ENCODE data around the gene SNED1.

SNED1 gene

GRCh38 chr2:241033336-241033987 lies 35.0 kb downstream of the SNED1 start:
- intact Hi-C loops (cut with DNase I) = no loop called here
- peak in 8 of 42 donors; percentile 8 to 41 (median 24) for DNase-seq

- intact Hi-C loops (cut with DNase I) = no loop called here
- DNase-seq = peak in 8 of 42 donors; percentile 6 to 30 (median 16)
These were observed 35.6 kb downstream of the SNED1 start for GRCh38 chr2:241033994-241034393.

- peak in 8 of 42 donors; percentile 4 to 36 (median 20) for DNase-seq
- intact Hi-C loops (cut with DNase I) = no loop called here
These were observed 36.2 kb downstream of the SNED1 start for GRCh38 chr2:241034490-241035141.

- peak in 38 of 42 donors; percentile 13 to 77 (median 50) for DNase-seq
- intact Hi-C loops (cut with DNase I) = no loop called here
These were observed 36.9 kb downstream of the SNED1 start for GRCh38 chr2:241035142-241035817.

GRCh38 chr2:241035818-241036396 lies 37.5 kb downstream of the SNED1 start:
- DNase-seq = peak in 30 of 42 donors; percentile 9 to 66 (median 38)
- intact Hi-C loops (cut with DNase I) = no loop called here

GRCh38 chr2:241036397-241036963 lies 38.1 kb downstream of the SNED1 start:
- intact Hi-C loops (cut with DNase I) = no loop called here
- peak in 9 of 42 donors; percentile 8 to 49 (median 32) for DNase-seq

- intact Hi-C loops (cut with DNase I) = no loop called here
- peak in 8 of 42 donors; percentile 5 to 35 (median 27) for DNase-seq
These were observed 38.6 kb downstream of the SNED1 start for GRCh38 chr2:241036964-241037421.

- intact Hi-C loops (cut with DNase I) = no loop called here
These were observed 39.1 kb downstream of the SNED1 start for GRCh38 chr2:241037498-241037897.

GRCh38 chr2:241038374-241039180 lies 40.2 kb downstream of the SNED1 start:
- DNase-seq = peak in 7 of 42 donors; percentile 3 to 34 (median 23)
- intact Hi-C loops (cut with DNase I) = no loop called here

More at GRCh38 chr2:241037498-241037897, 39.1 kb downstream of the SNED1 start:
- DNase-seq = peak in 5 of 42 donors; percentile 4 to 26 (median 20)

GRCh38 chr2:241039416-241039815 lies 41.0 kb downstream of the SNED1 start:
- DNase-seq = peak in 4 of 42 donors; percentile 7 to 23 (median 20)

GRCh38 chr2:241040081-241040803 lies 41.8 kb downstream of the SNED1 start:
- DNase-seq = peak in 6 of 42 donors; percentile 5 to 38 (median 19)
- intact Hi-C loops (cut with DNase I) = no loop called here

More at GRCh38 chr2:241039416-241039815, 41.0 kb downstream of the SNED1 start:
- intact Hi-C loops (cut with DNase I) = no loop called here

GRCh38 chr2:241041589-241042158 lies 43.3 kb downstream of the SNED1 start:
- peak in 3 of 42 donors; percentile 6 to 29 (median 22) for DNase-seq
- intact Hi-C loops (cut with DNase I) = no loop called here

- DNase-seq = no peak
- intact Hi-C loops (cut with DNase I) = no loop called here
These were observed 45.2 kb downstream of the SNED1 start for GRCh38 chr2:241043581-241043980.

GRCh38 chr2:241047253-241048010 lies 49.0 kb downstream of the SNED1 start:
- peak in 5 of 42 donors; percentile 0 to 21 (median 5) for DNase-seq
- intact Hi-C loops (cut with DNase I) = no loop called here

GRCh38 chr2:241048149-241048948 lies 49.9 kb downstream of the SNED1 start:
- intact Hi-C loops (cut with DNase I) = no loop called here
- DNase-seq = peak in 10 of 42 donors; percentile 2 to 34 (median 15)

- intact Hi-C loops (cut with DNase I) = no loop called here
- DNase-seq = peak in 6 of 42 donors; percentile 1 to 32 (median 14)
These were observed 50.5 kb downstream of the SNED1 start for GRCh38 chr2:241048949-241049343.

Data from head of caudate nucleus (tissue), 42 donors.